Mucosa of descending colon (tissue), 3 donors: ENCODE results near the gene ZGRF1. TPM values are rescaled to one million over a fixed set of nuclear protein-coding genes. Genes with fewer than 3 reads are reported as not detected.
"Not testable (repeated sequence)": the region's sequence is repeated elsewhere in the genome, so short reads cannot be mapped to it uniquely, and the experiment has no call there.

Source experiments
- ATAC-seq: fragments of 200-7000 bp; cut with Tn5 transposase; one replicate; pipeline ENCODE4 v1.9.1; 2020; ENCODE audit warnings: mild to moderate bottlenecking, moderate library complexity
- DNase-seq, 3 donors: peaks; one replicate each; pipeline ENCODE4 v3.0.0-alpha.2; 2020
- H3K36me3 ChIP-seq: fragments of 200-600 bp; one replicate; pipeline ENCODE4 v1.8.0; 2021; ENCODE audit warnings: low read depth, mild to moderate bottlenecking
- H3K4me1 ChIP-seq: fragments of 200-600 bp; one replicate; pipeline ENCODE4 v1.8.0; 2021; ENCODE audit warnings: low read depth, mild to moderate bottlenecking
- H3K4me3 ChIP-seq: fragments of 200-600 bp; one replicate; pipeline ENCODE4 v1.8.0; 2021; ENCODE audit warnings: mild to moderate bottlenecking
- H3K9me3 ChIP-seq: fragments of 200-600 bp; one replicate; pipeline ENCODE4 v1.8.0; 2021; ENCODE audit warnings: mild to moderate bottlenecking
- CTCF ChIP-seq: fragments of 200-600 bp; IDR thresholded peaks from one replicate; pipeline ENCODE4 v1.8.0; 2022; ENCODE audit warnings: antibody characterized with exemption, mild to moderate bottlenecking
- intact Hi-C, 2 donors: fragments of 100-400 bp; cut with DNase I in 1 of 2; cut with micrococcal nuclease in 1 of 2; formaldehyde crosslinking; loops; one replicate each; pipeline versions ENCODE4 v1.11.0 to v1.11.1; 2022; cut with DNase I, micrococcal nuclease
- microRNA-seq: library from miRNA; unstranded; fragments of <30 nt; microRNA quantifications from one replicate; pipeline ENCODE4, GENCODE V29; 2019
- total RNA-seq, 3 donors: library from RNA; stranded (reverse); fragmentation: NEBNext Ultra II Directional in 2 of 3; extraction: Animal tissue kit (Norgen Biotek cat#: 25700) in 2 of 3; gene quantifications; one replicate each; pipeline versions ENCODE4 v1.2.1 to v1.2.4, GENCODE V29; 2021 to 2023
- donor health status: DM: no; HTN: no; CAD: no; lungs with moderate emphysema.
- donor health status: DM: no; HTN: no; CAD: no.
- donor health status: DM: no; HTN: yes; CAD: no.

ZGRF1 gene
- total RNA-seq, 3 donors from 2014 or later: 2.6 to 6.8 (median 3.7) TPM

- no peak for DNase-seq
- no peaks in the 10 kb centered on the region for H3K36me3 ChIP-seq
- H3K4me3 ChIP-seq: no peak overlapping the region
- H3K9me3 ChIP-seq: no peaks in the 10 kb centered on the region
- no peak for ATAC-seq
- intact Hi-C loops: no loop called here
- no peak for TF ChIP-seq CTCF
- no peaks in the 10 kb centered on the region for H3K4me1 ChIP-seq
Observed at GRCh38 chr4:112502871-112503270, 133.8 kb downstream of the ZGRF1 start.

GRCh38 chr4:112492321-112492720 is 144.4 kb downstream of the ZGRF1 start:
- ATAC-seq (no peak), DNase-seq (no peak)
- no peaks in the 10 kb centered on the region for H3K36me3 ChIP-seq
- TF ChIP-seq CTCF: no peak
- no peaks in the 10 kb centered on the region for H3K9me3 ChIP-seq
- H3K4me1 ChIP-seq: no peaks in the 10 kb centered on the region
- intact Hi-C loops: no loop called here
- no peak overlapping the region for H3K4me3 ChIP-seq

- H3K4me1 ChIP-seq, DNase-seq, H3K9me3 ChIP-seq, ATAC-seq, H3K4me3 ChIP-seq, intact Hi-C loops, H3K36me3 ChIP-seq: not testable (repeated sequence)
Observed at GRCh38 chr4:112490808-112491207, 145.9 kb downstream of the ZGRF1 start.

Small RNAs within 50 kb of the gene (microRNA-seq; reads per million reads assigned to microRNA genes)
- gene MIR302A (not detected), gene MIR302B (not detected), gene MIR302C (not detected), gene MIR302D (not detected), gene MIR367 (not detected)

Other genes with a start within 250 kb of the ZGRF1 start
- not detected for gene NEUROG2, start 120.7 kb downstream of the ZGRF1 start, total RNA-seq
- gene LARP7, start 234 bp upstream of the ZGRF1 start, total RNA-seq: 10 to 100 TPM; 37.7 to 46.5 (median 38.5) TPM